H1 (cell line): ENCODE results near the gene MEP1B. TPM values are rescaled to one million over a fixed set of nuclear protein-coding genes. Genes with fewer than 3 reads are reported as not detected.

Source experiments
- CTCF ChIA-PET: fragments of 300-600 bp; sonication (Branson Sonifier 250); formaldehyde crosslinking; loops from one replicate; lab custom pipeline; 2021; ENCODE audit not compliant: partially characterized antibody; lab: Charles Lee
- POLR2A ChIA-PET: fragments of 300-600 bp; sonication (Branson Sonifier 250); formaldehyde crosslinking; loops from one replicate; lab custom pipeline; 2021; ENCODE audit warnings: inconsistent platforms; ENCODE audit not compliant: partially characterized antibody; lab: Charles Lee
- DNase-seq, 2 experiments: peaks; one replicate each; pipeline versions ENCODE4 v3.0.0 to v3.0.0-alpha.2; 2010 to 2022; ENCODE audit warnings: low spot score in 2 of 2, low read depth in 1 of 2, mixed read lengths in 1 of 2
- FAIRE-seq: peaks from 2 replicates; lab custom pipeline; 2011; peaks lifted over from hg19 to GRCh38; lab: Jason Lieb, UNC
- H2AFZ ChIP-seq: 2 replicates; pipeline ENCODE4 v1.8.1; 2012; ENCODE audit warnings: low read length, inconsistent platforms
- H2AK5ac ChIP-seq: 2 replicates; pipeline ENCODE4 v1.6.1; 2013; ENCODE audit warnings: low read depth, low read length
- H2BK120ac ChIP-seq: replicated peaks from 2 replicates; pipeline ENCODE3; 2013; ENCODE audit warnings: low read depth, low read length, inconsistent platforms
- H2BK12ac ChIP-seq: 2 replicates; pipeline ENCODE4 v1.6.1; 2013; ENCODE audit warnings: low read depth, low read length
- H2BK15ac ChIP-seq: 2 replicates; pipeline ENCODE4 v1.6.1; 2013; ENCODE audit warnings: low read length
- H2BK20ac ChIP-seq: 2 replicates; pipeline ENCODE4 v1.6.1; 2013; ENCODE audit warnings: low read length
- H2BK5ac ChIP-seq: 2 replicates; pipeline ENCODE4 v1.6.1; 2013; ENCODE audit warnings: low read depth, low read length
- H3K14ac ChIP-seq: 2 replicates; pipeline ENCODE4 v1.6.1; 2013; ENCODE audit warnings: inconsistent platforms; ENCODE audit not compliant: insufficient read length
- H3K18ac ChIP-seq: 2 replicates; pipeline ENCODE4 v1.6.1; 2013; ENCODE audit warnings: low read length; ENCODE audit errors: extremely low read depth
- H3K23ac ChIP-seq: 2 replicates; pipeline ENCODE4 v1.6.1; 2013; ENCODE audit warnings: inconsistent platforms; ENCODE audit not compliant: insufficient read length
- H3K23me2 ChIP-seq: 2 replicates; pipeline ENCODE4 v1.6.1; 2013; ENCODE audit warnings: low read depth, low read length
- H3K27ac ChIP-seq: 2 replicates; pipeline ENCODE4 v1.6.1; 2011; ENCODE audit warnings: low read depth, low read length, inconsistent platforms
- H3K27me3 ChIP-seq, 4 experiments: replicated peaks in 1 of 4; 1 replicate in 1 of 4; 2 replicates in 3 of 4; pipeline versions ENCODE4 v1.6.1 to v1.8.1; 2011 to 2013; ENCODE audit warnings: low read length in 3 of 4, mild to moderate bottlenecking in 3 of 4, inconsistent platforms in 2 of 4, mixed read lengths in 2 of 4, moderate library complexity in 1 of 4; ENCODE audit not compliant: control insufficient read depth in 3 of 4, insufficient read depth in 3 of 4; ENCODE audit errors: extremely low read depth in 1 of 4
- H3K36me3 ChIP-seq, 4 experiments: 2 replicates each; pipeline versions ENCODE4 v1.6.1 to v1.8.1; 2011 to 2013; ENCODE audit warnings: mild to moderate bottlenecking in 4 of 4, low read length in 3 of 4, moderate library complexity in 2 of 4, control low read depth in 1 of 4, inconsistent platforms in 1 of 4; ENCODE audit not compliant: insufficient read depth in 4 of 4, control insufficient read depth in 2 of 4
- H3K4ac ChIP-seq: replicated peaks from 2 replicates; pipeline ENCODE3; 2013; ENCODE audit warnings: low read length, low read depth, mixed read lengths, inconsistent platforms; ENCODE audit not compliant: insufficient read length
- H3K4me1 ChIP-seq, 4 experiments: replicated peaks in 1 of 4; 1 replicate in 1 of 4; 2 replicates in 3 of 4; pipeline versions ENCODE4 v1.6.1 to v1.8.1; 2011 to 2013; ENCODE audit warnings: low read length in 3 of 4, inconsistent platforms in 2 of 4, mixed read lengths in 1 of 4; ENCODE audit not compliant: insufficient read depth in 4 of 4, control insufficient read depth in 3 of 4
- H3K4me2 ChIP-seq, 2 experiments: 2 replicates each; pipeline versions ENCODE4 v1.6.1 to v1.8.1; 2011 to 2013; ENCODE audit warnings: low read depth in 2 of 2, low read length in 2 of 2, control low read depth in 1 of 2, inconsistent platforms in 1 of 2, mild to moderate bottlenecking in 1 of 2; ENCODE audit not compliant: insufficient read depth in 1 of 2
- H3K4me3 ChIP-seq, 4 experiments: fragments of 200-600, 300-600 bp in 1 of 4; sonication (generic), shearing (Covaris generic), sonication (Bioruptor Twin) in 1 of 4; 2 replicates each; pipeline versions ENCODE4 v1.5.1 to v1.8.1; 2011 to 2016; ENCODE audit warnings: low read length in 4 of 4, low read depth in 3 of 4, control low read depth in 2 of 4, inconsistent platforms in 2 of 4, mild to moderate bottlenecking in 2 of 4, mixed read lengths in 1 of 4, moderate library complexity in 1 of 4; ENCODE audit not compliant: insufficient read depth in 2 of 4; ENCODE audit errors: extremely low read depth in 1 of 4
- H3K56ac ChIP-seq: replicated peaks from 2 replicates; pipeline ENCODE3; 2013; ENCODE audit warnings: low read depth, mild to moderate bottlenecking, mixed read lengths, low read length, inconsistent platforms; ENCODE audit not compliant: insufficient read length
- H3K79me1 ChIP-seq: 2 replicates; pipeline ENCODE4 v1.6.1; 2013; ENCODE audit warnings: low read depth, low read length, control low read depth
- H3K79me2 ChIP-seq, 2 experiments: 2 replicates each; pipeline versions ENCODE4 v1.6.1 to v1.8.1; 2012 to 2013; ENCODE audit warnings: low read length in 2 of 2, mild to moderate bottlenecking in 2 of 2, inconsistent platforms in 1 of 2; ENCODE audit not compliant: insufficient read depth in 2 of 2, control insufficient read depth in 1 of 2
- H3K9ac ChIP-seq, 4 experiments: replicated peaks in 1 of 4; 1 replicate in 1 of 4; 2 replicates in 3 of 4; pipeline versions ENCODE4 v1.6.1 to v1.8.1; 2011 to 2013; ENCODE audit warnings: low read depth in 3 of 4, low read length in 3 of 4, control low read depth in 2 of 4, mild to moderate bottlenecking in 2 of 4, moderate library complexity in 2 of 4, inconsistent platforms in 1 of 4; ENCODE audit errors: extremely low read depth in 1 of 4
- H3K9me3 ChIP-seq, 2 experiments: 2 replicates each; pipeline versions ENCODE4 v1.6.1 to v1.8.1; 2012 to 2013; ENCODE audit warnings: mild to moderate bottlenecking in 2 of 2, moderate library complexity in 2 of 2, control low read depth in 1 of 2, inconsistent platforms in 1 of 2, low read depth in 1 of 2, low read length in 1 of 2, mixed read lengths in 1 of 2; ENCODE audit not compliant: insufficient read depth in 2 of 2
- H4K20me1 ChIP-seq, 2 experiments: replicated peaks in 1 of 2; 2 replicates each; pipeline versions ENCODE3 to v1.8.1; 2011 to 2013; ENCODE audit warnings: inconsistent platforms in 2 of 2, low read length in 2 of 2, mild to moderate bottlenecking in 1 of 2; ENCODE audit not compliant: insufficient read depth in 2 of 2, control insufficient read depth in 1 of 2
- H4K5ac ChIP-seq: 2 replicates; pipeline ENCODE4 v1.6.1; 2013; ENCODE audit warnings: low read length, low read depth, mixed read lengths, inconsistent platforms; ENCODE audit not compliant: insufficient read length
- H4K8ac ChIP-seq: 2 replicates; pipeline ENCODE4 v1.8.0; 2013; ENCODE audit warnings: mild to moderate bottlenecking, moderate library complexity, low read length, inconsistent platforms; ENCODE audit not compliant: insufficient read depth; ENCODE audit errors: extremely low read depth
- H4K91ac ChIP-seq: replicated peaks from 2 replicates; pipeline ENCODE3; 2013; ENCODE audit warnings: low read length, mixed read lengths, inconsistent platforms; ENCODE audit not compliant: insufficient read length
- BRCA1 ChIP-seq: IDR thresholded peaks from 2 replicates; pipeline ENCODE4 v1.6.1; 2012; ENCODE audit warnings: low read depth, low read length, improper control_type of control experiment
- CEBPB ChIP-seq: IDR thresholded peaks from 2 replicates; pipeline ENCODE4 v1.6.1; 2012; ENCODE audit warnings: low read depth, low read length
- CHD2 ChIP-seq: IDR thresholded peaks from 2 replicates; pipeline ENCODE4 v1.6.1; 2012; ENCODE audit warnings: low read length, improper control_type of control experiment
- CTBP2 ChIP-seq: IDR thresholded peaks from 2 replicates; pipeline ENCODE4 v1.7.0; 2011; ENCODE audit warnings: borderline replicate concordance, mild to moderate bottlenecking, moderate library complexity, mixed read lengths, low read length; ENCODE audit not compliant: insufficient read depth, insufficient read length
- EGR1 ChIP-seq: IDR thresholded peaks from 2 replicates; pipeline ENCODE4 v1.6.1; 2011; ENCODE audit warnings: low read depth, low read length, borderline replicate concordance
- NANOG ChIP-seq: IDR thresholded peaks from 2 replicates; pipeline ENCODE4 v1.6.1; 2011; ENCODE audit warnings: low read length, low read depth, mild to moderate bottlenecking, inconsistent platforms; ENCODE audit not compliant: insufficient read depth, poor library complexity, severe bottlenecking
- SAP30 ChIP-seq: fragments of 300-600 bp; sonication (generic); IDR thresholded peaks from 2 replicates; pipeline ENCODE4 v1.7.1; 2012; ENCODE audit warnings: low read length, moderate library complexity, mild to moderate bottlenecking, inconsistent platforms; ENCODE audit not compliant: insufficient read depth, insufficient replicate concordance
- SIN3A ChIP-seq, 2 experiments: IDR thresholded peaks in 1 of 2; conservative IDR thresholded peaks in 1 of 2; 2 replicates each; pipeline ENCODE4 v1.6.1; 2011 to 2012; ENCODE audit warnings: low read length in 2 of 2, improper control_type of control experiment in 1 of 2, low read depth in 1 of 2, mild to moderate bottlenecking in 1 of 2
- SIRT6 ChIP-seq: IDR thresholded peaks from one replicate; pipeline ENCODE4 v1.7.1; 2012; ENCODE audit warnings: low read length, inconsistent platforms
- WGBS, 2 experiments: shearing (Covaris generic) in 1 of 2; methylation state at CpG; one replicate each; pipeline versions ENCODE4 v1.1.6 to v1.1.7; 2013 to 2015; ENCODE audit warnings: low lambda C conversion rate in 2 of 2, mixed read lengths in 2 of 2, inconsistent platforms in 1 of 2, low coverage in 1 of 2, missing lambda C conversion rate in 1 of 2; ENCODE audit not compliant: insufficient replicate concordance in 2 of 2, insufficient coverage in 1 of 2, insufficient read length in 1 of 2; ENCODE audit errors: extremely low coverage in 1 of 2, missing lambda C conversion rate in 1 of 2; 5-methylcytosine and 5-hydroxymethylcytosine counted together
- polyA plus RNA-seq, 7 experiments: library from polyadenylated mRNA; depleted of rRNA in 3 of 7; stranded (reverse) in 5 of 7; unstranded in 2 of 7; fragments of >200 nt in 5 of 7; fragments of 200-250 nt in 2 of 7; gene quantifications; 1 replicate in 5 of 7; 2 replicates in 1 of 7; 4 replicates in 1 of 7; pipeline versions ENCODE4 v1.2.1 to v1.2.3, GENCODE V29; 2011 to 2013; ENCODE audit warnings: missing spikeins in 2 of 7, mixed read lengths in 2 of 7
- total RNA-seq: library from RNA; stranded (reverse); fragmentation: NEBNext Ultra II Directional; extraction: Animal tissue kit (Norgen Biotek cat#: 25700); gene quantifications from 2 replicates; pipeline ENCODE4 v1.2.1, GENCODE V29; 2021
- TF ChIP-seq, protein P1 (sequence below): IDR thresholded peaks from 2 replicates; pipeline ENCODE4 v1.6.1; 2011; ENCODE audit warnings: low read length, improper control_type of control experiment
- TF ChIP-seq, protein P2 (sequence below): IDR thresholded peaks from 2 replicates; pipeline ENCODE4 v1.6.1; 2012; ENCODE audit warnings: low read length, inconsistent platforms

The MEP1B gene
- total and polyA plus RNA-seq, 2 of the 8 experiments (the other 6 are each of a cell fraction or from before 2014, with no cell fraction given): not detected

DNA sequence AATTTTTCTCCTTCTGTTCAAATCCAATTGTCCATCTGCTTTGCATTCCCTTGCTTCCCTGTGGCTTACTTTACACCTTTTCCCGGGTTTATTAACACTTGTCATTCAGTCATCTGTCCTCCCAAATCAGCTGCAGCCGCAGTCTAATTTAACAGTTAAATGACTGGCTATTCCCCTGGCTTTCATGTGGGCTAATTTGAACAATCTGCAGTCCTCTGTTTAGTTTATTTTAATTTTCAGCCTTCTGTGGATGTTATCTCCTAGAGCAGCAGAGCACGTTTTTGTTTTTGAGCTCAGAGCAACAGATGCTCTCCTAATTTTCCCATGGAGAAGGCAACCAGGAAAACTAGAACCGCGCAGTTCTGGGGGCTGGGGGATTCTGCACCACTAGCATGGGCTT is 55.0 kb downstream of the MEP1B start:
- H4K91ac ChIP-seq: no peak overlapping the region
- POLR2A ChIA-PET: no interaction called here
- 90% methylated on average over 5 of the region's 5 CpGs; no CpG with 5 or more reads in 1 of the 2 experiments for WGBS, 2 experiments
- TF ChIP-seq SIN3A (conservative IDR thresholded peaks at IDR 0.05 in 1 of 2, IDR thresholded peaks at IDR 0.05 in 1 of 2; ENCODE audit: low read depth in 1 of 2, low read length in 2 of 2) (no peak), SIRT6 (no peak), CEBPB (no peak), CTBP2 (no peak), SAP30 (no peak), NANOG (no peak), CHD2 (no peak), BRCA1 (no peak), EGR1 (no peak)
- TF ChIP-seq, protein P1, sequence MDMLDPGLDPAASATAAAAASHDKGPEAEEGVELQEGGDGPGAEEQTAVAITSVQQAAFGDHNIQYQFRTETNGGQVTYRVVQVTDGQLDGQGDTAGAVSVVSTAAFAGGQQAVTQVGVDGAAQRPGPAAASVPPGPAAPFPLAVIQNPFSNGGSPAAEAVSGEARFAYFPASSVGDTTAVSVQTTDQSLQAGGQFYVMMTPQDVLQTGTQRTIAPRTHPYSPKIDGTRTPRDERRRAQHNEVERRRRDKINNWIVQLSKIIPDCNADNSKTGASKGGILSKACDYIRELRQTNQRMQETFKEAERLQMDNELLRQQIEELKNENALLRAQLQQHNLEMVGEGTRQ: no peak
- TF ChIP-seq, protein P2, sequence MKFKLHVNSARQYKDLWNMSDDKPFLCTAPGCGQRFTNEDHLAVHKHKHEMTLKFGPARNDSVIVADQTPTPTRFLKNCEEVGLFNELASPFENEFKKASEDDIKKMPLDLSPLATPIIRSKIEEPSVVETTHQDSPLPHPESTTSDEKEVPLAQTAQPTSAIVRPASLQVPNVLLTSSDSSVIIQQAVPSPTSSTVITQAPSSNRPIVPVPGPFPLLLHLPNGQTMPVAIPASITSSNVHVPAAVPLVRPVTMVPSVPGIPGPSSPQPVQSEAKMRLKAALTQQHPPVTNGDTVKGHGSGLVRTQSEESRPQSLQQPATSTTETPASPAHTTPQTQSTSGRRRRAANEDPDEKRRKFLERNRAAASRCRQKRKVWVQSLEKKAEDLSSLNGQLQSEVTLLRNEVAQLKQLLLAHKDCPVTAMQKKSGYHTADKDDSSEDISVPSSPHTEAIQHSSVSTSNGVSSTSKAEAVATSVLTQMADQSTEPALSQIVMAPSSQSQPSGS: no peak

More for the DNA sequence above, 55.0 kb downstream of the MEP1B start:
- H2AFZ ChIP-seq: no peak overlapping the region
- H3K4me3 ChIP-seq: no peak overlapping the region
- H2BK5ac ChIP-seq: no peak overlapping the region
- no peaks in the 10 kb centered on the region for H3K79me2 ChIP-seq
- no peak overlapping the region for H2BK15ac ChIP-seq
- H3K79me1 ChIP-seq: no peaks in the 10 kb centered on the region
- no peaks in the 10 kb centered on the region for H3K9me3 ChIP-seq
- CTCF ChIA-PET: interaction anchor here (1.5 kb wide), 1 partner anchor 44 kb away, joined by 3 read pairs; no protein-coding TSS in a partner anchor
- no peak for DNase-seq
- no peak overlapping the region for H3K56ac ChIP-seq
- no peak overlapping the region for H2AK5ac ChIP-seq
- H3K4me1 ChIP-seq: peaks cover 0 to 10% (median 2%) of the 10 kb centered on the region in 4 experiments; a peak in 2 of 7 replicates
- H4K20me1 ChIP-seq: no peaks in the 10 kb centered on the region
- no peak overlapping the region for H3K4me2 ChIP-seq
- no peaks in the 10 kb centered on the region; a peak in 1 of 8 replicates for H3K36me3 ChIP-seq
- H3K27ac ChIP-seq: no peak overlapping the region
- H3K14ac ChIP-seq: no peak overlapping the region
- H3K27me3 ChIP-seq: no peaks in the 10 kb centered on the region
- no peak overlapping the region for H2BK120ac ChIP-seq
- no peak overlapping the region for H3K4ac ChIP-seq
- H3K23me2 ChIP-seq: no peaks in the 10 kb centered on the region
- H3K9ac ChIP-seq: no peak overlapping the region
- no peak overlapping the region for H2BK12ac ChIP-seq
- no peak overlapping the region for H4K8ac ChIP-seq
- H3K18ac ChIP-seq: no peak overlapping the region
- H4K5ac ChIP-seq: no peak overlapping the region
- no peak overlapping the region for H3K23ac ChIP-seq
- H2BK20ac ChIP-seq: no peak overlapping the region
- FAIRE-seq: no peak
